ENCODE data around the gene GALM.
A peak's percentile ranks its signal among the peaks of the same experiment; 100 is the strongest.

Gene GALM

DNA sequence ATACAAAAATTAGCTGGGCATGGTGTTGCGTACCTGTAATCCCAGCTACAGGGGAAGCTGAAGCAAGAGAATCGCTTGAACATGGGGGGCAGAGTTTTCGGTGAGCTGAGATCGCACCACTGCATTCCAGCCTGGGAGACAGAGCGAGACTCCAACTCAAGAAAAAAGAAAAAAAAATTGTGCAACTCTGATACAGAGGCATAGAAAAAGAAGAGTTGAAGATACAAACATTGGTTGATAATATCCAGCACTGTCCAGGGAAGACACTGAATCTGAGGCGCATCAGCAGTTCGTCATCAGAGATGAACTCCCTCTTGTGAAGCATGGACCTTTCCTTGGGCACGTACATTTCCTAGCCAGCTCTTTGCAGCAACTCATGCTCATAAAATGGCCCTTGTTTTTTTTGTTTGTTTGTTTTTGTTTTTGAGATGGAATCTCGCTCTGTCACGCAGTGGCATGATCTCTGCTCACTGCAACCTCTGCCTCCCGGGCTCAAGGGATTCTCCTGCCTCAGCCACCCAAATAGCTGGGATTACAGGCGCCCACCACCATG lies 16.7 kb upstream of the GALM start:
- no peak for DNase-seq (ENCODE audit: low read depth in 2 of 2)

DNA sequence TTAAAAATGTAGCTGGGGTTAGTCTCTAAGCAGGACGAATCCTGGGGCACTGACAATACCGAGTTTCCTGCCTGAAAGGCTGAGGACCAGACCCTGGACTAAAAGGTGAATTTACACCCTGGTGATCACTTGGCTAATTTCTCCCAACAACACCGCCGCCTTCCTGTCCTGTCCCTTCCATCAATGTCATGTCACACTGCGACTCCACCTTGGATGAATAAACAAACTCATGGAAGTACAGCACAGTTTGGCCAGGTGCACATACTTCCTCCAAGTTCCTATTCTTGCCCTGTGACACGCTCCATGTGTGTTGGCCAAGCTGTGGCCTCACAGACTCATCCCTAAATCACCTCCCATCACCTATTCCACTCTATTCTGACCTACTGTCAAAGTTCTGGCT lies 15.9 kb upstream of the GALM start:
- no peak for DNase-seq (ENCODE audit: low read depth in 2 of 2)

DNA sequence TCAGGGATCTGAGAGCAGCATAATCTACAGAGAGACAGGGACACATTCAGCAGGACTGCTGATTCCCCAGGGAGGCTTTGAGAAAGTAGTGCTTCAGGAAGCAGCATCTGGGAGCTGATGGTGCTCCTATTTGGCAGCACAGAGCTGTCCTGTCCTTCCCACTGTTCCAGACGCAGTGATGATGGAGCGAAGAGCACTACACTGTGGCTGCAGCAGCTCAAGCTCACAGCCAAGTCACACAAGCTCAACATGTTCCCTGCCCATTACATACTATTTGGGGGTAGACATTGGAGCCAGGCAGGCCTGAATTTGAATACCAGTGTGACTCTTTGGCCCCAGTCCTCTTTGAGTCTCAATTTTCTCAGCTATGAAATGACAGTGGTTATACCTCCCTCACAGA lies 15.2 kb upstream of the GALM start:
- DNase-seq (ENCODE audit: low read depth in 2 of 2), result no peak

DNA sequence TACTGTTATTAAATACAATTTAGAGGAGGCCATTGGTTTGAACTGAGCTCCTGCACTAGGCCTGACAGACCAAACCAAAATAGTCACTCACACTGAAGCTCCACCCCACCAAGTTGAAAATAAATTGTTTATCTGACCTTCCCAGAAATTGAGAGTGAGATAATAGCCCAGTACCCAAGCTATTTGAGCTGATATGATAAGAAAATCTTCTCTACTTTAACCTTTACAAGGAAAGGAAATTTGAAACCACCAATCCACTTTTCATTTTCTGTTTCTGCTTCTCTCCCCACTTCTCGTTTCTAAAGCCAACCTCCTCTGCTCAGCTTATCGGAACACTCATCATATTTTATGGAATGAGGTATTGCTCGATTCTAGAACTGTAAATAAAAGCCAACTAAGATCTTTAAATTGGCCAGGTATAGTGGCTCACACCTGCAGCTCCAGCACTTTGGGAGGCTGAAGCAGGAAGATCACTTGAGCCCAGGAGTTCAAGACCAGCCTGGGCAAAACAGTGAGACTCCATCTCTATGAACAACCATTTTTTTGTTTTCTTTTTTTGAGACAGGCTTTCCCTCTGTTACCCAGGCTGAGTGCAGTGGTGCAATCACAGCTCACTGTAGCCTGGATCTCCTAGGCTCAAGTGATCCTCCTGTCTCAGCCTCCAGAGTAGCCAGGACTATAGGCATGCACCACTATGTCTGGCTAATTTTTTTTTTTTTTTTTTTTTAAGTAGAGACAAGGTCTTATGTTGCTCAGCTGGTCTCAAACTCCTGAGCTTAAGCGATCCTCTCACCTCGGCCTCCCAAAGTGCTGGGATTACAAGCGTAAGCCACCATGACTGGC lies 13.3 kb upstream of the GALM start:
- no peak for DNase-seq (ENCODE audit: low read depth in 2 of 2)

DNA sequence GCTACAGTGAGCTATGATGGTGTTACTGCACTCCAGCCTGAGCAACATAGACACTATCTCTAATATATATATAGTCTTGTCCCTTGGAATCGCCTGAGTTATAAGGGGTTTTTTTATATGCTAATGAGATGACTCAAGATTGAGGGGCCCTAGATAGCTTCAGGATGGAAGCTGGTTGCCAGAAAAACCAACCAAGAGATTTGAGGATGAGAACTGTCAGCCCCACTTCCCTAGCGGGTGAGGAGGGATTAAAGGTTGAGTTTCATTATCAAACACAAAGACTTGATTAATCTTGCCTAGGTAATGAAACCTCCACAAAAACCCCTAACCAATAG lies 12.6 kb upstream of the GALM start:
- DNase-seq (ENCODE audit: low read depth in 2 of 2), result no peak

DNA sequence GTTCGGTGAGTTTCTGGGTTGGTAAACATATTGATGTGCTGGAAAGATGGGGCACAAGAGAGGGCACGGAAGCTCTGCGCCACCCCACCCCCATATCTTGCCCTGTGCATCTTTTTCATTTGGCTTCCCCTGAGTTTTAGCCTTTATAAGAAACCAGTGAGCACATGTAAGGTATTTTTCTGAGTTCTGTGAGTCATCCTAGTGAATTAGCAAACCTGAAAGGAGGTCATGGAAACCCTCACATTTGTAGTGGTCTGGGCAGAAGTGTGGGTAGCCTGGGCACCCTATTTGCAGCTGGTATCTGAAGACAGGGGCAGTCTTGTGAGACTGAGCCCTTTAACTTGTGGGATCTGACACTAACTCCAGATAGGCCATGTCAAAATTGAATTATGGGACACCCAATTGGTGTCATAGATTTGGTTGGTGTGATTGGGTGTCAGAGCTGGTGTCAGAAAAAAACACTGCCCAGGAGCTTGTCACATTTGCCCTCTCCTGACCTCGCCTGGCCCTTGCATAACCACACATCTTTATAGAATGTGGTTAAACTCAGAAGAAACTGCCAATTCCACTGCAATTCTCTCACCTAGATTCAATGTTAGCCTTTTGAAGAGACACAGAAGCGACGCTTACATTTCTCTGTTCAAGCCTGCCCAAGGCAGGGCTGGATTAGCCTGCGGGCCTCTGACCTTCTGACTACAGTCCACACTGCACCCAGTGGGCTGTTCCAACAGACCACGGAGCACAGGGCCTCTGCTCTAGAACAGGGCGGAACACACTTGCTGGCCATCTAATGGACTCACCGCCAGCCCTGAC lies 12.0 kb upstream of the GALM start:
- peak; percentile 54 to 64 for DNase-seq (ENCODE audit: low read depth in 2 of 2)

DNA sequence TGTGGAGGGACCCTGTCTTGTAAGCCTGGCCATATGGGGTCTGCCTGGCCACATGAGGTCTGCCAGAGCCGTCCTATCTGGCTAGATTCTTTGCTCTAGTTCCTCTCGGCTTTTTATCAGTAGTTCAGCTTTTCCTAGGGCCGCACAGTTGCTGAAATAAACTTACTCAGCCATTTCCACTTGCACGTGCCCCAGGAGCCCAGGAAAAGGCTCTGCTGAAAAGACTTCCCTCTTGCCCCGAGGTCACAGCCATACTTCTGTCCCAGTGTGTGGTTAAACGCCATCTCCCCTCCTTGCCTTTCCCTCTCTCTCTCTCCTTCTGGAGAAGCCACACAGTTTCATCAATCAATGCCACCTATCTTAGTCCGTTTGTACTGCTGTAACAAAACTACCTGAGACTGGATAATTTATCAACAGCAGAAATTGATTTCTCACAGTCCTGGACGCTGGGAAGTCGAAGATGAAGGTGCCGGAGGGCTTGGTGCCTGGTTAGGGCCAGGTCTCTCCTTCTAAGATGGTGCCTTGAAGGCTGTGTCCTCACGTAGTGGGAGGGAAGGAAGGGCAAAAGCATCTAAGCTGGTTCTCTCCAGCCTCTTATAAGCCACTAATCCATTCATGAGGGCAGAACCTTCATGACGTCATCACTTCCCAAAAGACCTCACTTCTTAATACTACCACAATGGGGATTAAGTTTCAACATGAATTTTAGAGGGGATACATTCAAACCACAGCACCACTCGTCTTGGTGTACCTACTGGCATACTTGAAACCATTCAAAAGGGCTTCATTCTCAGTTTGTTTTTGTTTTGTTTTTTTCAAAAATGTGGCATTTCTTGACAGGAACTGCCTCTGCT lies 11.2 kb upstream of the GALM start:
- DNase-seq (ENCODE audit: low read depth in 2 of 2), result no peak

DNA sequence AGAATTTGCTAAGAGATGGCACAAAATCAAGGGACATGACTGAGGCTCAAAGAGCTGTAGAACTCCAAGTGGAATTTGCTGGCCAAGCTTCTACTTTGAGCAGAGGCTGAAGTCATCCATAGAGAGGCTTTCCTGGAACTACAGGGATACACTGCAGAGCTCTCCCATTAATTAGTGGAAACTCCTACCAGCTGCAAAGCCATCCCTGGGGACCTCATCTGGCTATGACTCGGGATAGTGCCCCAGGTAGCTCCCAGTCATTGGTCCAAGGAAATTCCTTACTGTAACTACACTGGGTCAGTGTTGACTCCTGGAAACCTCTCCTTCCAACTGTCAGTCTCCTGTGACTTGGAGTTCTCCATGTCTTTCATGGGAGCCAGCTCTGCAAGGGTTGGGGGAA lies 10.5 kb upstream of the GALM start:
- DNase-seq (ENCODE audit: low read depth in 2 of 2), result no peak

DNA sequence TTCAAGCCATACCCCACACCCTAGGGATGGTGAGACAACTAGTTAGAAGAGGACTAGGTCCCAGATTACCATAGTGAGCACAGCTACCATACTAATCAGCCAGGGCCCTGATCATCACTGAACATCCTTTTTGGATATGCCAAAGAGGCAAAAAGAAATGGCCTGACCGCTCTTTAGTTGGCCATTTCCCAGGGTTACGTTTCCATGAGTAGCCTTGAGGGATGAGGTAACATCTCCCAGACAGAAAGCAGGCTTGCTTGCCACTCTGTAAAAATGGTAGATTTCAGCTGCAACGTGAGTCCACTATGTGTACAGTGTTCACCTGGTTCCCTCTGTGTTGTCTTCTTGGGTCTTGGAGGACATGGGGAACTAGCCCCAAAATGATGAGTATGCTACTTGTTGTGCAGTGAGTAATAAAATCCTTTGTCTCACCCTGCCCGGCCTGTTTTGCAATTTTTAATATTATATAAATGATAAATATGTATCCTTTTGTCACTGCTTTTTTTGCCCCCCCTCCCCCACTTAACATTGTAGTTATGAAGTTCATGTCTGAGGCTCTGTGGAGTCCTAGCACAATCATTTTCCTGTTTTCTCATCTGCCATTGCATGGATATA lies 8.9 kb upstream of the GALM start:
- no peak for DNase-seq (ENCODE audit: low read depth in 2 of 2)

DNA sequence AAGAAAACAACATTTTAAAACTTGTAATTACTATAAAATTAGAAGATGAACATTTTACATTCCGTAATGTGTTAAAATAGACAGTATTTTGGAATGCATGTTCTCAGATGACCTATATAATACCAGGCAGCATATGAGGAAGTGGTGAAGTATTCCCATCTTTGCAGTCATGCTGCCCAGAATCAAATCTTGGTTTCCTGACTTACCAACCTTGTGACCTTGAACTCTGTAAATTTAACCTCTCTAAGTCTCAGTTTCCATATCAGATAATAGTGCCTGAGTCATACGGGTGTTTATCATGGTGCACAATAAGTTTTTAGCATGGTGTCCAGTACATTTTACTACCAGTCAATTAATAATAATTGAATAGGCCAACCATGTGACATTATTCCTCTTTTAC lies 7.3 kb upstream of the GALM start:
- no peak for DNase-seq (ENCODE audit: low read depth in 2 of 2)

DNA sequence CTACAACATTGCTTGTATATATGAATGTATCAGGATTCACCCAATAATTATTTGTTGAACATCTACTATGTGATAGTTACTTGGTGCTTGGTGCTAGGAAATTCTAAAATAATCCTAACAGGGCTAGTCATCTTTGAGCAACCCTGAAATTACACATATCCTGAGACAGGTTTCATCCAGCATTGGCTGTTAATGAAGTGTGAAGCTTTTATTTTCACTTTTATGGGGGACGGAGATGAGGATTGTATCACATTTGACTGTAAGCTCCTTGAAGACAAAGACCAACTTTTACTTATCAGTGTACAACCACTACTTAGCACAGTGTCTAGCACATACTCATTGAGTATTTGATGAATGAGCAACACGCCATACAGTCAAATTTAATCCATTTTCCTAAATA lies 6.8 kb upstream of the GALM start:
- no peak for DNase-seq (ENCODE audit: low read depth in 2 of 2)

DNA sequence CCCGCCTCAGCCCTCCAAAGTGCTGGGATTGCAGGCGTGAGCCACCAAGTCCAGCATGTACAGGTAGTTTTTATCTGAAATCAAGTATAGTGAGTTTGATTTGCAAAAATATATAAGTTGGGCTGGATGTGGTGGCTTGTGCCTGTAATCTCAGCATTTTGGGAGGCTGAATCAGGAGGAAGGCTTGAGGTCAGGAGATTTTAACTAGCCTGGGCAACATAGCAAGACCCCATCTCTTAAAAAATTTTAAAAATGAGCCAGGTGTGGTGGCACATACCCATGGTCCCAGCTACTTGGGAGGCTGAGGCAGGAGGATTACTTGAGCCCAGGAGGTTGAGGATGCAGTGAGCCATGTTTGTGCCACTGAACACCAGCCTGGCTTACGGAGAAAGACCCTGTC lies 5.6 kb upstream of the GALM start:
- no peak for DNase-seq (ENCODE audit: low read depth in 2 of 2)

DNA sequence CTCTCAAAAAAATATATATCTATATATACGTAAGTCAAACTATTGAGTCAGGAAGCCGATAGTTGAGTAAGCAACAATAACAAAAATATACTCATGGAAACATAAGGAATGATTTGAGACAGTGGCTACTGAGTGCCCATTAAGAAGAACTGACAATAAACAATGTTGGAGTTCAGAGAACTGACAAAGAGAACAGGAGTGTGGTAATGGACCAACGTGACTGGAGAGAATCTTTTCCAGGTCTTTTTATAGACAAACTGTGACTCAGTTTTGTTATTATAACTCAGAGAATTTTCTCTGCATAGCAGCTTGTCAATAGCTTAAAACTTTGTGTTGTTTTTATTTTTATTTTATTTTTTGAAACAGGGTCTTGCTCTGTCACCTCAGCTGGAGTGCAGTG lies 4.6 kb upstream of the GALM start:
- no peak for DNase-seq (ENCODE audit: low read depth in 2 of 2)

DNA sequence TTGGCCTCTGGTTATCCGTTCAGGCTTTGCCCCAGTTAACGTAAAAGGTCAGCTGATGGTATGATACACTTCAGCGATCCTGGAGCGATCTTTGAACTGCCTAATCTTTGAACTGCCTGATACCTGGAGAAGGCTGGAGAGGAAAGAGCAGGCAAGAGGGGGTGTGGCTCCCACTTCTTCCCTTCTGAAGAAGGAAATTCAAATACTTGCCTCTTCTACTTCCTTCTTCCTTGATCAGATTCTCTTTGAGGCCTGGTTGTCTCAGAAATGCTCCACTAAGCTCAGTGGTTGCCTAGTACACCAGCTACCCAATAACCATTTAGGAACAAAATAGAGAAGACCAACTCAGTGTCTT lies 619 bp downstream of the GALM start:
- no peak for DNase-seq (ENCODE audit: low read depth in 2 of 2)

DNA sequence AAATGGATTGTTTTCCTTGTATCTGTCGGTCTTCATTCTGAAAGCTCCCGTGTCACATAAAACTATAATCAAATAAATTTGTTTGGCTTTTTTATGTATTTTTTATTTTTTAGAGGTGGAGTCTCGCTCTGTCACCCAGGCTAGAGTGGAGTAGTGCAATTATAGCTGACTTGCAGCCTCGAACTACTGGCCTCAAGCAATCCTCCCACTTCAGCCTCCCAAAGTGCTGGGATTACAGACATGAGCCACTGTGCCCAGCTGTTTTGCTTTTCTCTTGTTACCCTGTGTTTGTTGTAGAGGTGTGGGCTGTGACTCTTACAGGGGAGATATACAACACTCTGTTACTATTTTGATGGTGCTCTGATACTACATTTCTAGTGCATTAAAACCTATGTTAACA lies 2.2 kb downstream of the GALM start:
- DNase-seq (ENCODE audit: low read depth in 2 of 2), result no peak

DNA sequence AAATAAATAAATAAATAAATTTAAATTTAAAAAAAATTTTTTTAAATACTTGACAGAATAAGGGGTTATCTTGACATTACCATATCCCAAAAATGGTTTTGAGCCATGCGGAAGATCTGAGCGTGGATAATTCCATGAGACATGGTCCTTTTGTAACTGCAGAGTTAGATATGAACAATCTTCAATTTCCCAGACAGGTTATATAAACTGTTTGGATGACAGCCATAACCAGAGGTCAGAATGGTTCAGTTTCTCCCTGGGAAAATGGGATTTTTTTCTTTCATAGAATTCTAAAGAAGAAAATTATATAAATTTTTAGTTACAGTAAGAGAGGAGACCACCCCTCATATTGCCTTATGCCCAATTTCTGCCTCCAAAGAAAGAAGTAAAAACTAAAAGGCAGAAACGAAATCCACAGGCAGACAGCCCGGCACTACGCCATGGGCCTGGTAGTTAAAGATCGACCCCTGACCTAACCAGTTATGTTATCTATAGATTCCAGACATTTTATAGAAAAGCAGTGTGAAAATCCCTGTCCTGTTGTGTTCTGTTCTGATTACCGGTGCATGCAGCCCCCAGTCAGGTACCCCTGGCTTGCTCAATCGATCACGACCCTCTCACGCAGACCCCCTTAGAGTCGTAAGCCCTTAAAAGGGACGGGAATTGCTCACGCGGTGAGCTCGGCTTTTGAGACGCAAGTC lies 3.0 kb downstream of the GALM start:
- DNase-seq (ENCODE audit: low read depth in 2 of 2), result no peak

DNA sequence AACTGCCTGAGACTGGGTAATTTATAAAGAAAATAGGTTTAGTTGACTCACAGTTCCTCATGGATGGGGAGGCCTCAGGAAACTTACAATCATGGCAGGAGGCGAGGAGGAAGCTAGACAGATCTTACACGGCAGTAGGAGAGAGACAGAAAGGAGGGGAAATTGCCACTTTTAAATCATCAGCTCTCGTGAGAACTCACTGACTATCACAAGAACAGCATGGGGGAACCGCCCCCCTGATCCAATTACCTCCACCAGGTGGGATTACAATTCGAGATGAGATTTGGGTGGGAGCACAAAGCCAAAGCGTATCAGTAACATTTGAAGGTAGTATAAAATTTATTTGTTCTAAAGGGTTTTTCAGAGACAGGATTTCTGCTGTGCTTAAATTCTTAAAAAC lies 5.4 kb downstream of the GALM start:
- no peak for DNase-seq (ENCODE audit: low read depth in 2 of 2)

DNA sequence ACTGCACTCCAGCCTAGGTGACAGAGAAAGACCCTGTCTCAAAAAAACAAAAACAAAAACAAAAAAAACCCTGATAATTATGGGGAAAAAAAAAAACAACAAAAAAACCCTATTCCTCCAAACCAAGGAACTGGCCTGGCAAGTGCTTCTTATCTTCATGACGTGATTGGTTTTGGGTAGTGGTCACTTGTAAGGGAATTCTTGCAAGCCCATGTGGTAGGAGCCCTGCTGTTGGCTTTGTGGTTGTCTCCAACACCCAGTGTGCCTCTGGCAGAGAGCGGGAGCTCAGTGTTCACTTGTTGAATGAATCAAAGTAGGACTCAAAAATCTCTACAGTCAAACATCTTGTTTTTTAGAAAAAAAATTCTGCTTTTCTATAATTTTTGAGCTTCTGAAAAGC lies 6.0 kb downstream of the GALM start:
- DNase-seq (ENCODE audit: low read depth in 2 of 2), result no peak

DNA sequence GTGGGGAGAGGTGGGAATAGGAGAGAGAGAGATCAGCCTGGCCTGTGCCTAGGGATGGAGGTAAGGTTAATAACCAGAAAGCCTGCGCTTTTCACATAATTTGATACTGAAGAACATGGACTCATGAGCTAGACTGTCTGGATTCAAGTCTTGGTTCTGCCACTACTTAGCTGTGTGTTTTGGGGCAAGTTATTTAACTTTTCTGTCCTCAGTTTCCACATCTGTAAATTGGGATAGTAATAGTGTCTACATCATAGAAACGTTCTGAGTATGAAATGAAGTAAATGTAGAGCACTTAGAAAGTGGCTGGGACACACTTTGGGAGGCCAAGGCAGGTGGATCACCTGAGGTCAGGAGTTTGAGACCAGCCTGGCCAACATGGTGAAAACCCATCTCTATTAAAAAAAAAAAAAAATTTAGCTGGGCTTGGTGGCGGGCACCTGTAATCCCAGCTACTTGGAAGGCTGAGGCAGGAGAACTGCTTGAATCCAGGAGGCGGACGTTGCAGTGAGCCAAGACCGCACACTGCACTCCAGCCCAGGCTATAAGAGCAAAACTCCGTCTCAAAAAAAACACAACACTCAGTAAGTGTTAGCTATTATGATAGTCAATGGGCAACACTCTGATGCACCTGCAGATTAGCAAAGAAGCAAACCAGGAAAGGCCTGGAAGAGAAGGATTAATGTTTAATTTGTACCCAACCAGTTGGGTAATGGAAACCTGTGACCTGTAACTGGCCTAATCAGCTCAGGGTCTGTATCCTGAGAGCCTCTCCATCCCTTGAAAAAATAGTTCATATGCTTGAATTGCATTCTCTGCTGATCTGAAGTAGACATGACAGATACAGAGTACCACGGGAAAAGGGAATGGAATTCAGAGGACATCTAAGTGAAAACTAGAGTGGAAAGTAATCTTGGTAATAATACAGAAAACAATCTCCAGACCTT lies 6.8 kb downstream of the GALM start:
- no peak for DNase-seq (ENCODE audit: low read depth in 2 of 2)

DNA sequence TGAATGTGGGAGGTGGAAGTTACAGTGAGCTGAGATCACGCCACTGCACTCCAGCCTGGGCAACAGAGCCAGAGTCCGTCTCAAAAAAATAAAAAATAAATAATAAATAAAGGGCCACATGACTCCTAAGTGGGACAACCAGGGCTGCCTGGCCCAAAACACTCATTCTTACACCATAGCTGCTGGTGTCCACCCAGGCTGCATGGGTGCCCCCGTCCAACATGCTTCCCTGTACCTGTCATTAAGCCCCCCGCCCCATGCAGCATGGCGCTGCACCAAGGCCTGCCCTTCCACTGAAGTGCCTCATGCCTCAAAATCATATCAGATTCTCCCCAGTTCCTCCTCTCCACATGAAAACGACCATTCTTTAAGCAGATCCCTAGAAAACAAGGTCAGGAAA lies 10.8 kb downstream of the GALM start:
- DNase-seq (ENCODE audit: low read depth in 2 of 2), result no peak
